GM12875 (cell line): ENCODE measurements around the gene LMNTD2.
A peak's percentile ranks its signal among the peaks of the same experiment; 100 is the strongest.

Source experiments
- H3K4me3 ChIP-seq: one replicate; pipeline ENCODE4 v1.5.1; 2011; ENCODE audit warnings: low read depth, low read length, control low read depth
- CTCF ChIP-seq: IDR thresholded peaks from 2 replicates; pipeline ENCODE4 v1.5.1; 2011; ENCODE audit warnings: low read depth, mild to moderate bottlenecking, control low read depth, inconsistent platforms, low read length, moderate library complexity, borderline replicate concordance; ENCODE audit not compliant: insufficient read depth

LMNTD2 gene

DNA sequence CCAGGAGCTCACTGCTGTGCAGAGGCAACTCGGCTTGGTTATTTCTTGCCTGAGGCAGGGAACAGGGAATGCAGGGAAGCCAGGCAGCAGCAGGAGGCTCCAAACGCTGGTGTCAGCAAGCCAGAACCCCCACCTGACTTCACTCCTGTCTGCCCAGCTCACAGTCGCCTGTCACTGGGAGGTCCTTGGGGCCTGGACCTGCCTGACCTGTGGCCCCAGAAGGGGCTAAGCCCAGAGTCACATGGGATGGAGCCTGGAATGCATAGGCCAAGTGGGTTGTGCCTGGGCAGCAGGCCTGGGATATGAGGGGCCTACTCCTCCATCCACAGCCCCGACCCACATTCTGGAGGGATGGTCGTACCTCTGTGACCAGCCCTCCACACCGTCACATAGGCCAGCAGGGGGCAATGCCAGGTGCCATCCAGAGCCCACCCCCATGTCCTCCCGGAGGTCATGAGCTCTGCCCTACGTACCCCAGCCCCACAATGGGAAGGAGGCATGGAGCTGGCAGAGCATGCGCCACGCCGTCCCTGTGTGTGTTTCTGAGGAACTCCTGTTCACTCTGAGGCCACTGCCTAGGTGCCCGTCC is 5.5 kb upstream of the LMNTD2 start:
- no peak for TF ChIP-seq CTCF
- no peak overlapping the region for H3K4me3 ChIP-seq

- H3K4me3 ChIP-seq, result no peak overlapping the region
Measured at GRCh38 chr11:563812-564578, 3.5 kb upstream of the LMNTD2 start.

DNA sequence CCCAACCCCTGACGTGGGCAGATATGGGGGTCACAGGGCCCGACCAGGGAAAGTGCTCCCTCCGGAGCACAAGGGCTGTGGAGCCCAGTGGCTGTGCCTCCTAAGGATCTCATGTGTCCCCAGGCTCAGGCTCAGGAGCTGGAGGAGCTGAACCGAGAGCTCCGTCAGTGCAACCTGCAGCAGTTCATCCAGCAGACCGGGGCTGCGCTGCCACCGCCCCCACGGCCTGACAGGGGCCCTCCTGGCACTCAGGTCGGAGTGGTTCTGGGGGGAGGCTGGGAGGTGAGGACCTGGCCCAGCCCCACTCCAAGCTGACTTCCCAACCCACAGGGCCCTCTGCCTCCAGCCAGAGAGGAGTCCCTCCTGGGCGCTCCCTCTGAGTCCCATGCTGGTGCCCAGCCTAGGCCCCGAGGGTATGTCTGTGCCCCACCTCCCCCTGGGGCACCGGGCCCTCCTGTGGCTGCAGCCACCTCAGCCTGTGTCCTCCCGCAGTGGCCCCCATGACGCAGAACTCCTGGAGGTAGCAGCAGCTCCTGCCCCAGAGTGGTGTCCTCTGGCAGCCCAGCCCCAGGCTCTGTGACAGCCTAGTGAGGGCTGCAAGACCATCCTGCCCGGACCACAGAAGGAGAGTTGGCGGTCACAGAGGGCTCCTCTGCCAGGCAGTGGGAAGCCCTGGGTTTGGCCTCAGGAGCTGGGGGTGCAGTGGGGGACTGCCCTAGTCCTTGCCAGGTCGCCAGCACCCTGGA is 2.7 kb upstream of the LMNTD2 start:
- no peak for TF ChIP-seq CTCF

More at GRCh38 chr11:563812-564578, 3.5 kb upstream of the LMNTD2 start:
- TF ChIP-seq CTCF, result no peak

DNA sequence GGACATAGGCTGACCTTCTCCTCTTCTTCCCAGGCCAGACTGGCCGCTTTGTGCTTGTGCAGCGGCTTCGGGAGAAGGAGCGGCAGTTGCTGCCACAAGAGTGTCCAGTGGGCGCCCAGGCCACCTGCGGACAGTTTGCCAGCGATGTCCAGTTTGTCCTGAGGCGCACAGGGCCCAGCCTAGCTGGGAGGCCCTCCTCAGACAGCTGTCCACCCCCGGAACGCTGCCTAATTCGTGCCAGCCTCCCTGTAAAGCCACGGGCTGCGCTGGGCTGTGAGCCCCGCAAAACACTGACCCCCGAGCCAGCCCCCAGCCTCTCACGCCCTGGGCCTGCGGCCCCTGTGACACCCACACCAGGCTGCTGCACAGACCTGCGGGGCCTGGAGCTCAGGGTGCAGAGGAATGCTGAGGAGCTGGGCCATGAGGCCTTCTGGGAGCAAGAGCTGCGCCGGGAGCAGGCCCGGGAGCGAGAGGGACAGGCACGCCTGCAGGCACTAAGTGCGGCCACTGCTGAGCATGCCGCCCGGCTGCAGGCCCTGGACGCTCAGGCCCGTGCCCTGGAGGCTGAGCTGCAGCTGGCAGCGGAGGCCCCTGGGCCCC is 1.6 kb upstream of the LMNTD2 start:
- H3K4me3 ChIP-seq, result no peak overlapping the region
- TF ChIP-seq CTCF, result no peak

More for the DNA sequence above, 2.7 kb upstream of the LMNTD2 start:
- no peak overlapping the region for H3K4me3 ChIP-seq

GRCh38 chr11:561148-562003 is 838 bp upstream of the LMNTD2 start:
- no peak for TF ChIP-seq CTCF
- H3K4me3 ChIP-seq, result peak overlapping the region; percentile 70

DNA sequence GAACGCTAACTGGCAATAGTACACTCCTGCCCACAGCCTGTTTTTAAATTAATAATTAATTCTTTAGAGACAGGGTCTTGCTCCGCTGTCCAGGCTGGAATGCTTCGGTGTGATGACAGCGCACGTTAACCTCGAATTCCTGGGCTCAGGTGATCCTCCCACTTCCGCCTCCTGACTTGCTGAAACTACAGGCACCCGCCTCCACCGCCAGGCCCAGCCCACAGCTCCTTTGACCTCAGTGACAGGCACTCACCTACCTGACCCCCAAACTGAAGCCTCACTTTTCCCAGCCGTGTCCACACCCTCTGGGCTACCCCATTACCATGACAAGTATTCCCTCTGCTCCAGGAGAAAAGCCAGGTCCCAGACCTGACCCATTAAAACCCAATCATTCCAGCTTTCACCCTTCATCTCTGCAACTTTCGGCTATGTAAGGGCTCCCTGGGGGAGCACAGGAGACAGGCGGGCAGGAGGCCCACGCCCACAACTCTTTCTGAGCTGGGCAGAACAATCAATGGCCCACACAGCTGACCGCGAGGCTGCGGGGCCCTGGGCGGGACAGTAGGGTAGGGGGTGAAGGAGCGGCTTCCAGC is 730 bp downstream of the LMNTD2 start:
- H3K4me3 ChIP-seq, result peak overlapping the region; percentile 57
- TF ChIP-seq CTCF, result no peak
